ENCODE measurements around the gene FBN3.
A peak's percentile ranks its signal among the peaks of the same experiment; 100 is the strongest.

FBN3 gene

GRCh38 chr19:8064911-8065874 is 84.2 kb downstream of the FBN3 start:
- TF ChIP-seq, protein P1, sequence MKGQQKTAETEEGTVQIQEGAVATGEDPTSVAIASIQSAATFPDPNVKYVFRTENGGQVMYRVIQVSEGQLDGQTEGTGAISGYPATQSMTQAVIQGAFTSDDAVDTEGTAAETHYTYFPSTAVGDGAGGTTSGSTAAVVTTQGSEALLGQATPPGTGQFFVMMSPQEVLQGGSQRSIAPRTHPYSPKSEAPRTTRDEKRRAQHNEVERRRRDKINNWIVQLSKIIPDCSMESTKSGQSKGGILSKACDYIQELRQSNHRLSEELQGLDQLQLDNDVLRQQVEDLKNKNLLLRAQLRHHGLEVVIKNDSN (IDR thresholded peaks at IDR 0.05) = no peak
- no peak for TF ChIP-seq CEBPB (IDR thresholded peaks at IDR 0.05)
- TF ChIP-seq RAD21 (IDR thresholded peaks at IDR 0.05; ENCODE audit: low read depth) = no peak
- no peak for TF ChIP-seq EGR1 (IDR thresholded peaks at IDR 0.05)
- TF ChIP-seq CREB1 (IDR thresholded peaks at IDR 0.05; ENCODE audit: low read depth) = no peak
- no peak for TF ChIP-seq EP300 (IDR thresholded peaks at IDR 0.05; ENCODE audit: borderline replicate concordance)
- TF ChIP-seq, protein P2, sequence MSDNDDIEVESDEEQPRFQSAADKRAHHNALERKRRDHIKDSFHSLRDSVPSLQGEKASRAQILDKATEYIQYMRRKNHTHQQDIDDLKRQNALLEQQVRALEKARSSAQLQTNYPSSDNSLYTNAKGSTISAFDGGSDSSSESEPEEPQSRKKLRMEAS (IDR thresholded peaks at IDR 0.05) = no peak
- TF ChIP-seq TEAD4 (IDR thresholded peaks at IDR 0.05) = no peak
- no peak for TF ChIP-seq TCF12 (IDR thresholded peaks at IDR 0.05; ENCODE audit: low read depth)
- no peak for TF ChIP-seq ZBTB7A (IDR thresholded peaks at IDR 0.05; ENCODE audit: low read depth)
- TF ChIP-seq YY1 (IDR thresholded peaks at IDR 0.05; ENCODE audit: low read depth) = no peak
- no peak for TF ChIP-seq NFIC (IDR thresholded peaks at IDR 0.05)
- TF ChIP-seq FOXM1 (IDR thresholded peaks at IDR 0.05; ENCODE audit: borderline replicate concordance, low read depth) = no peak

DNA sequence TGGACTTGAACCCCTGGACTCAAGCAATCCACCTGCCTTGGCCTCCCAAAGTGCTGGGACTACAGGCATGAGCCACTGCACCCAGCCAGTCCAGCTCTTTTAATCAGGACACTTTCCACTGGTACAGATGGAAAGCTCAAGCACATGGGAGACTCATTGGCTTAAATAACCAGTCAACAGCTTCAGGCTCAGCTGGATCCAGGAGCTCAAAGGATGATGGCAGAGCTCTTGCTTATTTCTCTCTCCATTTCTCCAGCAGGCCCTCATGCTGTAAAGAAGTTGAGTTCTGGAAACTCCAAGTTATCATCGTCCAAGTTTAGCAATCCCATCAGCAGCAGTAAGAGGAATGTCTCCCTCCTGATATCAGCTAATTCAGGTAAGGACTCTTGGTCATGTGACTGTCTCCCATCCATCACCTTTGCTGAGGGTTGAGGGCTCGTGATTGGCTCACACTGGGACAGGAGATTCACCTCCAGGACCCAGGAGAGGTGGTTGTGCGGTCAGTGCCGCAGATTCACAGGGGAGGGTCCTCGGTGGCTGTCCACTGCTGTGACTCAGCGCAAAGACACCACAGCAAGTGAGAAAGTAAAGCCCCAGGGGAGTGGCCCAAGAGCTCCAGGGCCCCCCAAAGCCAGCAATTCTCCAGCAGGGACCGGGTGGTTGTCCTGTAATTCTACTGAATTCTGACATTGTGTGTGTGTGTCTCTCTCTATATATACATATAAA is 91.7 kb downstream of the FBN3 start:
- TF ChIP-seq, protein P1 (IDR thresholded peaks at IDR 0.05) = peak; percentile 53
- TF ChIP-seq YY1 (IDR thresholded peaks at IDR 0.05; ENCODE audit: low read depth) = no peak
- no peak for TF ChIP-seq ZBTB7A (IDR thresholded peaks at IDR 0.05; ENCODE audit: low read depth)
- TF ChIP-seq, protein P2 (IDR thresholded peaks at IDR 0.05) = no peak

GRCh38 chr19:8056533-8056932 is 92.9 kb downstream of the FBN3 start:
- TF ChIP-seq RAD21 (IDR thresholded peaks at IDR 0.05; ENCODE audit: low read depth) (no peak), EGR1 (IDR thresholded peaks at IDR 0.05) (no peak), NFIC (IDR thresholded peaks at IDR 0.05) (no peak), YY1 (IDR thresholded peaks at IDR 0.05; ENCODE audit: low read depth) (no peak), EP300 (IDR thresholded peaks at IDR 0.05; ENCODE audit: borderline replicate concordance) (no peak), FOXM1 (IDR thresholded peaks at IDR 0.05; ENCODE audit: borderline replicate concordance, low read depth) (no peak), TEAD4 (IDR thresholded peaks at IDR 0.05) (no peak)
- TF ChIP-seq, protein P2 (IDR thresholded peaks at IDR 0.05) = no peak
- TF ChIP-seq, protein P1 (IDR thresholded peaks at IDR 0.05) = no peak

DNA sequence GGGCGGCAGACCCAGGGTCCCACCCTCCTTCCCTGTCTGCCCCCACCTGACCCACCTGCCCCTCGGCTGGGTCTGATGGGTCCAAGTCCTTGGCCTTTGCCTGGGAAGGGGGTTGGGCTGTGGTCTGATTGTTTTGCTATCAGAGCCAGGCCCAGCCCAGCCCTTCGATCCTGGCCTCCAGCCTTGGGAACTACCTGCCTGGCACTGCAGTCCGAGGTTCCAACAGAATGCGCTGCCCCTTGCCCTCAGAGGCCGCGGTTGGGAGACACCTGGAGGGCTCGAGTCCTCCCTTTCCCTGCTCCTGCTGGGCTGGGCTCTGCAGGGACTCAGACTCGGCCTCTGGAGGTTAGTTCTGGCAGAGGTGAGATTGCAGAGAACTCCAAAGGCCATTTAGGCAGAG is 95.2 kb downstream of the FBN3 start:
- TF ChIP-seq TCF12 (IDR thresholded peaks at IDR 0.05; ENCODE audit: low read depth) = no peak
- no peak for TF ChIP-seq EP300 (IDR thresholded peaks at IDR 0.05; ENCODE audit: borderline replicate concordance)
- no peak for TF ChIP-seq TEAD4 (IDR thresholded peaks at IDR 0.05)
- no peak for TF ChIP-seq CEBPB (IDR thresholded peaks at IDR 0.05)
- TF ChIP-seq EGR1 (IDR thresholded peaks at IDR 0.05) = no peak
- TF ChIP-seq, protein P3, sequence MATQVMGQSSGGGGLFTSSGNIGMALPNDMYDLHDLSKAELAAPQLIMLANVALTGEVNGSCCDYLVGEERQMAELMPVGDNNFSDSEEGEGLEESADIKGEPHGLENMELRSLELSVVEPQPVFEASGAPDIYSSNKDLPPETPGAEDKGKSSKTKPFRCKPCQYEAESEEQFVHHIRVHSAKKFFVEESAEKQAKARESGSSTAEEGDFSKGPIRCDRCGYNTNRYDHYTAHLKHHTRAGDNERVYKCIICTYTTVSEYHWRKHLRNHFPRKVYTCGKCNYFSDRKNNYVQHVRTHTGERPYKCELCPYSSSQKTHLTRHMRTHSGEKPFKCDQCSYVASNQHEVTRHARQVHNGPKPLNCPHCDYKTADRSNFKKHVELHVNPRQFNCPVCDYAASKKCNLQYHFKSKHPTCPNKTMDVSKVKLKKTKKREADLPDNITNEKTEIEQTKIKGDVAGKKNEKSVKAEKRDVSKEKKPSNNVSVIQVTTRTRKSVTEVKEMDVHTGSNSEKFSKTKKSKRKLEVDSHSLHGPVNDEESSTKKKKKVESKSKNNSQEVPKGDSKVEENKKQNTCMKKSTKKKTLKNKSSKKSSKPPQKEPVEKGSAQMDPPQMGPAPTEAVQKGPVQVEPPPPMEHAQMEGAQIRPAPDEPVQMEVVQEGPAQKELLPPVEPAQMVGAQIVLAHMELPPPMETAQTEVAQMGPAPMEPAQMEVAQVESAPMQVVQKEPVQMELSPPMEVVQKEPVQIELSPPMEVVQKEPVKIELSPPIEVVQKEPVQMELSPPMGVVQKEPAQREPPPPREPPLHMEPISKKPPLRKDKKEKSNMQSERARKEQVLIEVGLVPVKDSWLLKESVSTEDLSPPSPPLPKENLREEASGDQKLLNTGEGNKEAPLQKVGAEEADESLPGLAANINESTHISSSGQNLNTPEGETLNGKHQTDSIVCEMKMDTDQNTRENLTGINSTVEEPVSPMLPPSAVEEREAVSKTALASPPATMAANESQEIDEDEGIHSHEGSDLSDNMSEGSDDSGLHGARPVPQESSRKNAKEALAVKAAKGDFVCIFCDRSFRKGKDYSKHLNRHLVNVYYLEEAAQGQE (IDR thresholded peaks at IDR 0.05; ENCODE audit: low read depth) = no peak
- no peak for TF ChIP-seq FOXM1 (IDR thresholded peaks at IDR 0.05; ENCODE audit: borderline replicate concordance, low read depth)
- TF ChIP-seq YY1 (IDR thresholded peaks at IDR 0.05; ENCODE audit: low read depth) = no peak
- TF ChIP-seq, protein P1 (IDR thresholded peaks at IDR 0.05) = no peak
- TF ChIP-seq, protein P2 (IDR thresholded peaks at IDR 0.05) = no peak
- no peak for TF ChIP-seq RAD21 (IDR thresholded peaks at IDR 0.05; ENCODE audit: low read depth)
- TF ChIP-seq ZBTB7A (IDR thresholded peaks at IDR 0.05; ENCODE audit: low read depth) = no peak
- no peak for TF ChIP-seq CREB1 (IDR thresholded peaks at IDR 0.05; ENCODE audit: low read depth)
- no peak for TF ChIP-seq NFIC (IDR thresholded peaks at IDR 0.05)
- TF ChIP-seq TAF1 (IDR thresholded peaks at IDR 0.05; ENCODE audit: low read depth) = no peak

- TF ChIP-seq, protein P1 (IDR thresholded peaks at IDR 0.05) = no peak
- TF ChIP-seq, protein P2 (IDR thresholded peaks at IDR 0.05) = no peak
- TF ChIP-seq CEBPB (IDR thresholded peaks at IDR 0.05) = no peak
- no peak for TF ChIP-seq TCF12 (IDR thresholded peaks at IDR 0.05; ENCODE audit: low read depth)
- no peak for TF ChIP-seq FOXM1 (IDR thresholded peaks at IDR 0.05; ENCODE audit: borderline replicate concordance, low read depth)
- TF ChIP-seq RAD21 (IDR thresholded peaks at IDR 0.05; ENCODE audit: low read depth) = no peak
- TF ChIP-seq ZBTB7A (IDR thresholded peaks at IDR 0.05; ENCODE audit: low read depth) = no peak
- no peak for TF ChIP-seq NFIC (IDR thresholded peaks at IDR 0.05)
- TF ChIP-seq CREB1 (IDR thresholded peaks at IDR 0.05; ENCODE audit: low read depth) = no peak
- TF ChIP-seq YY1 (IDR thresholded peaks at IDR 0.05; ENCODE audit: low read depth) = no peak
- no peak for TF ChIP-seq TAF1 (IDR thresholded peaks at IDR 0.05; ENCODE audit: low read depth)
- TF ChIP-seq, protein P3 (IDR thresholded peaks at IDR 0.05; ENCODE audit: low read depth) = no peak
- no peak for TF ChIP-seq EGR1 (IDR thresholded peaks at IDR 0.05)
- TF ChIP-seq TEAD4 (IDR thresholded peaks at IDR 0.05) = no peak
- TF ChIP-seq EP300 (IDR thresholded peaks at IDR 0.05; ENCODE audit: borderline replicate concordance) = no peak
These were observed 96.9 kb downstream of the FBN3 start, which contains the start of gene CCL25 for GRCh38 chr19:8052464-8052859. CCL25 (plus strand) TSS chr19:8052760; CDS start chr19:8053050, 290 bp downstream.
